Fibroblast of lung (primary cell): Measurements from ENCODE around the gene SLC11A2.

Experiments used
- EZH2 ChIP-seq: IDR thresholded peaks from 2 replicates; pipeline ENCODE4 v1.5.1; 2012; ENCODE audit warnings: low read length, control low read depth, mild to moderate bottlenecking; ENCODE audit errors: missing control alignments
- TF ChIP-seq, protein P1 (sequence below), 2 donors: IDR thresholded peaks in 1 of 2; conservative IDR thresholded peaks in 1 of 2; 1 replicate in 1 of 2; 2 replicates in 1 of 2; pipeline ENCODE4 v1.5.1; 2011 to 2012; ENCODE audit warnings: low read length in 2 of 2, control low read depth in 1 of 2, inconsistent platforms in 1 of 2, low read depth in 1 of 2, mild to moderate bottlenecking in 1 of 2

DNA sequence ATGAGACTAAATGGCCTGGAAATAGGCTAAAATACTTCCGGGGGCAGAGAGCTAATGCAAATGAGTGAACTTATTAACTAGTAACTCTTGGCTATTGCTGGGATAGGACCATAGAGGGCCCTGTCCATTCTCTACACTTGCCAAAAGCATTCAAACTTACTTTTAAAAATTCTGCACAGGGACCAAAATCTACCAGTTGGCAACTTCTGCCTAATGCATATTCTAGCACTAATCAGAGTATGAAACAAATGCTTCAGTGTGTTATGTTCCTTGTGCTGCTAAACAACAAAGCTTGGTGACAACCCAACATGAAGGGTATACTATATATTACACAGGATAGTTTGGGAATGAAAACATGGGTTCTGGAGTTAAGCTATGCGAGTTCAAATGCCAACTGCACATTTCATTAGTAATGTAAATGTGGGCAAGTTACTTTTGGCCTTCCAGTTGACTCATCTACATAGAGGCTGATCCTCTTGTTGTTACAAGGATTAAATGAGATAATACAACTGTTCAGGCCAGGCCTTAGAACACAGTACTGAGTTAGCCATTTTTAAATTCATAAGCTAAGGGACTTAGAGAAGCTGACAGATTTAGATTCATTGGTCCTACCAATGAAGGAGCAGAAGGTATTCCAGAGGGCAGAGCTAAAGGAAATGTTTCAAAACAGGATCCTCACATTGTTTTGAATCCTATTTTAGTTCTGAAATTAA is 41.4 kb downstream of the SLC11A2 start:
- TF ChIP-seq, protein P1, sequence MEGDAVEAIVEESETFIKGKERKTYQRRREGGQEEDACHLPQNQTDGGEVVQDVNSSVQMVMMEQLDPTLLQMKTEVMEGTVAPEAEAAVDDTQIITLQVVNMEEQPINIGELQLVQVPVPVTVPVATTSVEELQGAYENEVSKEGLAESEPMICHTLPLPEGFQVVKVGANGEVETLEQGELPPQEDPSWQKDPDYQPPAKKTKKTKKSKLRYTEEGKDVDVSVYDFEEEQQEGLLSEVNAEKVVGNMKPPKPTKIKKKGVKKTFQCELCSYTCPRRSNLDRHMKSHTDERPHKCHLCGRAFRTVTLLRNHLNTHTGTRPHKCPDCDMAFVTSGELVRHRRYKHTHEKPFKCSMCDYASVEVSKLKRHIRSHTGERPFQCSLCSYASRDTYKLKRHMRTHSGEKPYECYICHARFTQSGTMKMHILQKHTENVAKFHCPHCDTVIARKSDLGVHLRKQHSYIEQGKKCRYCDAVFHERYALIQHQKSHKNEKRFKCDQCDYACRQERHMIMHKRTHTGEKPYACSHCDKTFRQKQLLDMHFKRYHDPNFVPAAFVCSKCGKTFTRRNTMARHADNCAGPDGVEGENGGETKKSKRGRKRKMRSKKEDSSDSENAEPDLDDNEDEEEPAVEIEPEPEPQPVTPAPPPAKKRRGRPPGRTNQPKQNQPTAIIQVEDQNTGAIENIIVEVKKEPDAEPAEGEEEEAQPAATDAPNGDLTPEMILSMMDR (conservative IDR thresholded peaks at IDR 0.05 in 1 of 2, IDR thresholded peaks at IDR 0.05 in 1 of 2; ENCODE audit: low read depth in 1 of 2, low read length in 2 of 2), result no peak
- TF ChIP-seq EZH2, result no peak
